GM18508 (cell line): ENCODE measurements around the gene B4GAT1.
"Not testable (repeated sequence)": the region's sequence is repeated elsewhere in the genome, so short reads cannot be mapped to it uniquely, and the experiment has no call there.

Experiments
- ATAC-seq: cut with Tn5 transposase; IDR thresholded peaks from one replicate; pipeline ENCODE4 v1.9.1; 2021; ENCODE audit warnings: moderate number of reproducible peaks; ENCODE audit not compliant: insufficient read depth, unreplicated experiment

B4GAT1 gene

GRCh38 chr11:66326261-66327111, 20.9 kb downstream of the B4GAT1 start:
- ATAC-seq, result no peak

- ATAC-seq, result no peak
Measured at GRCh38 chr11:66325263-66325671, 22.2 kb downstream of the B4GAT1 start.

- ATAC-seq, result no peak
Measured at GRCh38 chr11:66324664-66325063, 22.8 kb downstream of the B4GAT1 start.

- ATAC-seq, result no peak
Measured at GRCh38 chr11:66323684-66324083, 23.7 kb downstream of the B4GAT1 start.

- ATAC-seq, result no peak
Measured at GRCh38 chr11:66322732-66323427, 24.5 kb downstream of the B4GAT1 start.

GRCh38 chr11:66321606-66322005, 25.8 kb downstream of the B4GAT1 start:
- ATAC-seq, result no peak

- ATAC-seq, result not testable (repeated sequence)
Measured at GRCh38 chr11:66320748-66321147, 26.7 kb downstream of the B4GAT1 start.

- ATAC-seq, result not testable (repeated sequence)
Measured at GRCh38 chr11:66320289-66320688, 27.1 kb downstream of the B4GAT1 start.

GRCh38 chr11:66318600-66318970, 28.8 kb downstream of the B4GAT1 start:
- ATAC-seq, result no peak

- ATAC-seq, result no peak
Measured at GRCh38 chr11:66317723-66318599, 29.5 kb downstream of the B4GAT1 start.

GRCh38 chr11:66317322-66317722, 30.1 kb downstream of the B4GAT1 start:
- ATAC-seq, result no peak

GRCh38 chr11:66316849-66317251, 30.6 kb downstream of the B4GAT1 start, which contains the start of gene CD248:
CD248 (minus strand) TSS chr11:66317044; CDS start chr11:66317027, 17 bp downstream.
- no peak for ATAC-seq

- no peak for ATAC-seq
Measured at GRCh38 chr11:66315921-66316811, 31.3 kb downstream of the B4GAT1 start.

- no peak for ATAC-seq
Measured at GRCh38 chr11:66315498-66315885, 31.9 kb downstream of the B4GAT1 start.

GRCh38 chr11:66314561-66315497, 32.6 kb downstream of the B4GAT1 start:
- no peak for ATAC-seq

- no peak for ATAC-seq
Measured at GRCh38 chr11:66314186-66314501, 33.3 kb downstream of the B4GAT1 start.

- ATAC-seq, result no peak
Measured at GRCh38 chr11:66313321-66314185, 33.9 kb downstream of the B4GAT1 start.
